ENCODE results near the gene TGFBR3.
"Not testable (repeated sequence)": the region's sequence is repeated elsewhere in the genome, so short reads cannot be mapped to it uniquely, and the experiment has no call there.

Gene TGFBR3

GRCh38 chr1:91679446-91679845, 206.5 kb downstream of the TGFBR3 start:
- DNase-seq: no peak

DNA sequence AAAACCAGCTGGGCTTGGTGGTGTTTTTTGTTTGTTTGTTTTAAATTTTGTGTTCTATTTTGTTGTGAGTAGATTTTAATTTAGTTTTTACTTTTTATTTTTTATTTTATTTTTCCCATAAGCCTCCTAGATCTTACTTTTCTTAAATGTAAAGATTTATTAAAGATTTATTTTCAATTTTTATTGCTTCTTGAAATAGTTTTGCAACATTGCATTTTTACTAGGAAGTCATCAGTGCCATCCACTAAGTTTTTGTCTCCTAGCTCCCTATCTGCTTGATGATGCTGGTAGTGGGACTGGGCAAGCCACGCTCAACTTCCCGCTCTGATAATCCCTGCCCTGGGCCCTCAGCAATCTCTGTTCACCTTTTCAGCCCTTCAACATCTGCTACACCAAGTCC, 209.9 kb downstream of the TGFBR3 start:
- no peak for DNase-seq

- no peak for DNase-seq
These were observed 211.8 kb downstream of the TGFBR3 start for GRCh38 chr1:91674107-91674506.

GRCh38 chr1:91673613-91674012, 212.3 kb downstream of the TGFBR3 start:
- no peak for DNase-seq

GRCh38 chr1:91672601-91673161, 213.3 kb downstream of the TGFBR3 start:
- DNase-seq: no peak

DNA sequence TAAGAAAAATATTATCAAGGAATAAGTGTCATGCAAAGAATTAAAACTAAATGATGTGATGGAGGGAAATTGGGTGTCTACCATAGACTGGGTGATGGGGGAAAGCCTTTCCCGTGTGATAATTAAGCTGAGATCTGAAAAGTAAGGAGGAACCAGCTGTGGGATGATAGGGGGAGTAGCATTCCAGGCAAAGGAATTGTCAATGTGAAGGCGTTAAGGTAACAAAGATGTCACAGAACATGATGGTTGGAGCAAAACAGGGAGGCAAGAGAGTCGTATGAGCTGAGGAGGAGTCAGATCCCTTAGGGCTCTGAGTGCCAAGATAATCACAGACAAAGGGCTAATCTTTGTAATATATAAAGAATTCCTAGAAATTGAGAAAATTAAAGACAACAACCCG, 215.2 kb downstream of the TGFBR3 start:
- no peak for DNase-seq

GRCh38 chr1:91669584-91670350, 216.2 kb downstream of the TGFBR3 start:
- DNase-seq: no peak

DNA sequence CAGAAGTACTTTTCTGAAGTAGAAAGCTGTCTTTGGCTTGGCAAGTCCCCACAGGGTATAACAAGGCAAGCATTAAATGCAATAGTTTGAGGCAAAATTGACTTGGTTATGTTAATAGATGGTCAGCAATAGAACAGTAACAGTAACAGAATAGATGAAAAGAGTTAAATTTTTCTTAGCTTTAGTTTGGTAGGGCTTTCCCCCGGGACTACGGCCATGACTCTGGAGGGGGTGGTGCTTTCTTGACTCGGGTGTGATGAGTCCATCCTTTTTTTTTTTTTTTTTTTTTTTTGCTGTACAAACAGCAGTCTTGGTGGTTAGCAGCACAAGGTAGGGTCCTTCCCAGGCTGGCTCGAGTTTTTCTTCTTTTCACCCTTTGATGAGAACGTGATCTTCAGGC, 219.3 kb downstream of the TGFBR3 start:
- DNase-seq: not testable (repeated sequence)

DNA sequence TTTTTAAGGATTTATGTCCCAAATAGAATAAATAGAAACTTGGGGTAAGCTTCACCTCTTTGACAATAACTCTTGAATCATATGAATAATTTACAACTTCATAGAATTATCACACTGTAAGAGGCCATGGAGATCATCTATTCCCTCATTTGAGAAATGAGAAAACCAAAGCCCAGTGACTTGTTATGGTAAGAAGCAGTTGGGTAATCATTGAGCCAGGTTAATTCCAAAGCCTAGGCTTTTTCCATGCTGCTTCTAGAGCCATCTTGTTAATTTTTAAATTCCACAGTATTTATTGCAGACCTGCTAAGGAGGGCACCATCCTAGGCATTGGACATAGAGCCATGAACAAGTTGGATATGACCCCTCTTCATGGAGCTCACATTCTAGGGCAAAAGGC, 224.8 kb downstream of the TGFBR3 start:
- DNase-seq: no peak

DNA sequence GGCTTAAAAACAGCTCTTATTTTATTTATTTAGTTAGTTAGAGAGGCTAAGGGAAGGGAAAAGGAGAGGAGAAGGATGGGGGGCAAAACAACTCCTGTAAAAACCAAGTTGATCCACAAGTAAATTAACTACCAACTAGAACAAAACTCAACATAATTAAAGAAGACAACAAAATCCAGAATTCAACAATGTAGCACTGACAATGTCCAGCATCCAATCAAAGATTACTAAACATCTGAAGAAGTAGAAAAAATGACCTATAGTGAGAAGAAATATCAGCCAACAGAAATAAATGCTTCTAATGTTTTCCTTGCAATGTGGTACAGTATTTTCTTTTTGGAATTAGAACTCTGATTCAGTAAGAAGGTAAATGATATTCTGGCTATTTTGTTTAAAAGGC, 225.2 kb downstream of the TGFBR3 start:
- DNase-seq: no peak

- no peak for DNase-seq
These were observed 230.0 kb downstream of the TGFBR3 start for GRCh38 chr1:91655912-91656449.

DNA sequence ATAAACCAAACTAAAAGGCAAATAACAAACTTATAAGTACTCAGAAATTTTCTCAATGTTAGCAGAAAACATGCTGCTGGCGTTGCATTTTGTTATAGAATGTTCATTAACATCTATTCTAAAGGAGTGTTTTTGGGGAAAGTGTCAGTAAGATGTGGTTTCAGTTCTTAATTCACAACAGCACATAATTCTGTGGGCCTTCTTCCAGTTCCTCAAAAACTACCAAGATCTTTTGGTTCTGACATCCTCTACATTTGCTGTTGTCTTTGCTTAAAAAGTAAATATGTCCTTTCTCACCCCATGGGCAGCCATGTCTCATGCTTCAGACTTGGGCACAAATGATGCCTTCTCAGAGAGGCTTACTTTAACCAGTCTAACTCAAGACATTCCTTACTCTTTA, 232.8 kb downstream of the TGFBR3 start:
- no peak for DNase-seq

GRCh38 chr1:91651661-91652071, 234.3 kb downstream of the TGFBR3 start:
- no peak for DNase-seq

DNA sequence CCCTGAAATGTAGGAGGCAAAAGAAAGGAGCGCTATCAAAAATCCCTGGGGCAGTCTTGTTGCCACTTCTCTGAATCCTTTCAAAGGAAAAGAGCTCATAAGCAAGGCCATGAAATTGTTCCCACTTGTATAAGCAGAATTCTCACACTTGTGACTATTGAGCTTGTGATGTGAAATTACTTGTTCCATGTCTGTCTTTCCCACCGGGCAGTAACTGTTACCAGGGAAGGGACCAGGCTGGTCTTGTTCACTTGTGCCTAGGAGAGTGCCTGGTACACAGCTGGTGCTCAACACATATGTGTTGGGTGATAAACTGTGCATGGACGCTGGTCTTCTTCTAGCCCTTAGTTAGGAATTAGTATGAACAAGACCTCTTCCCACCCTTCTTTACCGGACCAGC, 234.7 kb downstream of the TGFBR3 start:
- DNase-seq: no peak

DNA sequence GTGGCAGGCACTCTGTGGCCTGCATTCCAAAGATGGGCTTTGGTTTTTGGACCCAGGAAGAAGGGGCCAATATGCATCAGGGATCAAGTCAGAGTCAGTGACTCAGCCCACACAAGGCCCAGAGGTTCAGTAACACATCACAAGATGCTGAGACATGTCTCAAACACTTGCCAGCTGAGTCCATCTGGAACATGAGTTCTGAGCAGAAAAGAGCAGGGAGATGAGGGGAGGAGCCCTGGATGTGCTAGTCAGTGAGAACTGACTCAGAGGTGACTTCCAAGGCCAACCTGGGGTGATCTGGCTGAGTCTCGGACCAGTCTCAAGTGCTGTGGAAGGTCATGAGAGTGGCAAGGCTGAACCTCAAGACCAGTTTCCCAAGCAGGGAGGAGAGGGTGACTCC, 235.2 kb downstream of the TGFBR3 start:
- DNase-seq: no peak

- no peak for DNase-seq
These were observed 238.9 kb downstream of the TGFBR3 start for GRCh38 chr1:91647061-91647460.

- DNase-seq: no peak
These were observed 240.9 kb downstream of the TGFBR3 start for GRCh38 chr1:91645031-91645430.

GRCh38 chr1:91643431-91643830, 242.5 kb downstream of the TGFBR3 start:
- no peak for DNase-seq

DNA sequence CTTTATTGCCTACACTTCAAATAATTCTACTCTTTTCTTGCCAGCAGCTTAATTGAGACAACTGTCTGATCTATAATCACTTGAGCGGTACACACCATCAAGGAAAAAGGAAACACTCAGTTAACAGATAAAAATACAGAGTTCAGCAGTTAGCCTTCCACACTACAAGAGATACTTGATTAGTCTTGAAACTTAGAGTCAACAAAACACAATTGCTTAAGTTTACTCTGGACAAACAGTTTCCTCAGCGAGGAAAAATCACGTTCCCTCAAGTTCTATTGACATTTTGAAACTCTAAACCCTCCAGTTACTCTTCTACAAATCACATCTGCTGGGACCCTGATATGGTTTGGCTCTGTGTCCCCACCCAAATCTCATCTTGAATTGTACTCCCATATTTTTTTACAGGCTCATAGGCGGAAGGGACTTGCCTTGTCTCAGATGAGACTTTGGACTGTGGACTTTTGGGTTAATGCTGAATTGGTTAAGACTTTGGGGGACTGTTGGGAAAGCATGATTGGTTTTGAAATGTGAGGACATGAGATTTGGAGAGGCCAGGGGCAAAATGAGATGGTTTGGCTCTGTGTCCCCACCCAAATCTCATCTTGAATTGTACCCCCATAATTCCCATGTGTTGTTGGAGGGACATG, 244.9 kb downstream of the TGFBR3 start:
- no peak for DNase-seq

- no peak for DNase-seq
These were observed 248.4 kb downstream of the TGFBR3 start for GRCh38 chr1:91637539-91637994.

GRCh38 chr1:91635763-91636162, 250.2 kb downstream of the TGFBR3 start:
- DNase-seq: no peak

- DNase-seq: no peak
These were observed 252.5 kb downstream of the TGFBR3 start for GRCh38 chr1:91633438-91633837.

- DNase-seq: no peak
These were observed 254.1 kb downstream of the TGFBR3 start for GRCh38 chr1:91631718-91632330.

GRCh38 chr1:91630803-91631202, 255.1 kb downstream of the TGFBR3 start:
- no peak for DNase-seq
